Loucy (cell line): Measurements from ENCODE around the gene CUEDC2.

Experiments used
- CTCF ChIP-seq: fragments of 200-600 bp; sonication (generic); conservative IDR thresholded peaks from 2 replicates; pipeline ENCODE4 v1.5.1; 2014; ENCODE audit warnings: mild to moderate bottlenecking, antibody characterized with exemption, low read length
- EZH2phosphoT487 ChIP-seq: fragments of 200-600 bp; IDR thresholded peaks from 2 replicates; pipeline ENCODE4 v1.6.1; 2018; ENCODE audit warnings: antibody characterized with exemption, mild to moderate bottlenecking, moderate library complexity, borderline replicate concordance

DNA sequence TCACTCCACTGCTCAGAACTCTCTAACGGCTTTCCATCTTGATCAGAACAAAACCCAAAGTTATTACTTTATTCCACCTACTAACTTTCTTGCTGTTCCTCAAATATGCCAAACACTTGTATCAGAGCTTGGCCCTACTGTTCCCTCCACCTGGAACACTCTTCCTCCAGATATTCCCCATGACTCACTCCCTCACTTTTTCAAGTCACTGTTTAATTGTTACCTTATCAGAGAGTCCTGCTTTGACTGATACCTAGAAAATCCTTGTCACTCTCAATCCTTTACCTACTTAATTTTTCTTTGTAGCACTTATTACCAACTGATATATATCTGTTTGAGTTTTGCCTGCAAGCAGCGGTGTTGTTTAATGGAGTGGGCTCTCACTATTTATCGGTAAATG lies 42.5 kb downstream of the CUEDC2 start:
- TF ChIP-seq CTCF: no peak
- TF ChIP-seq EZH2phosphoT487: no peak
